K562 treated with DMSO at 1 percent for 4 hours (cell line): ENCODE results near the gene DMRTB1. TPM values are rescaled to one million over a fixed set of nuclear protein-coding genes. Genes with fewer than 3 reads are reported as not detected.

Experiments used
- total RNA-seq: library from RNA; unstranded; fragments of 300-600 nt; gene quantifications from 2 replicates; pipeline ENCODE4 v1.2.3, GENCODE V29; 2022; ENCODE audit not compliant: insufficient read depth

DMRTB1 gene
- total RNA-seq, result not detected in 2 replicates

GRCh38 chr1:53459321-53460175 is at the start of gene DMRTB1:
DMRTB1 (plus strand) TSS chr1:53459399; CDS start chr1:53459454, 55 bp downstream.

Other genes starting within 250 kb of the DMRTB1 start
- 55.2 and 62.4 TPM in 2 replicates for gene CZIB, start 238.8 kb upstream of the DMRTB1 start, total RNA-seq
- gene MAGOH, start 220.9 kb upstream of the DMRTB1 start, total RNA-seq, result 102 and 139 TPM in 2 replicates
- 8.7 and 15.1 TPM in 2 replicates for gene LRP8, start 131.3 kb upstream of the DMRTB1 start, total RNA-seq